CD4-positive, alpha-beta T cell treated with Interleukin-6 at 100 ng/mL for 8 hours (primary cell): Measurements from ENCODE around the gene CRYAB.

ENCODE experiments used
- DNase-seq: peaks from one replicate; pipeline ENCODE4 v3.0.0-alpha.2; 2020; ENCODE audit warnings: mixed read lengths, low spot score

CRYAB gene

GRCh38 chr11:111911563-111912401 is at the start of gene CRYAB:
Gene CRYAB (minus strand): TSS chr11:111911770. CDS start chr11:111911724, 46 bp downstream.
- DNase-seq, result no peak

GRCh38 chr11:111960916-111961315 is 49.3 kb upstream of the CRYAB start:
- no peak for DNase-seq

GRCh38 chr11:111957663-111958444 is 46.3 kb upstream of the CRYAB start:
- no peak for DNase-seq

GRCh38 chr11:111954154-111954553 is 42.6 kb upstream of the CRYAB start:
- no peak for DNase-seq

- no peak for DNase-seq
Measured at GRCh38 chr11:111951565-111951964, 40.0 kb upstream of the CRYAB start.

GRCh38 chr11:111949519-111950426 is 38.2 kb upstream of the CRYAB start:
- DNase-seq, result no peak

- no peak for DNase-seq
Measured at GRCh38 chr11:111947143-111947542, 35.6 kb upstream of the CRYAB start.

- no peak for DNase-seq
Measured at GRCh38 chr11:111946499-111946898, 34.9 kb upstream of the CRYAB start.

GRCh38 chr11:111945198-111945597 is 33.6 kb upstream of the CRYAB start:
- DNase-seq, result no peak

GRCh38 chr11:111944651-111945051 is 33.1 kb upstream of the CRYAB start:
- no peak for DNase-seq

GRCh38 chr11:111944139-111944538 is 32.6 kb upstream of the CRYAB start:
- no peak for DNase-seq

GRCh38 chr11:111942829-111943228 is 31.3 kb upstream of the CRYAB start:
- DNase-seq, result no peak

GRCh38 chr11:111941963-111942362 is 30.4 kb upstream of the CRYAB start:
- no peak for DNase-seq

GRCh38 chr11:111939836-111940604 is 28.4 kb upstream of the CRYAB start:
- DNase-seq, result no peak

- peak; percentile 30 for DNase-seq
Measured at GRCh38 chr11:111938687-111939160, 27.2 kb upstream of the CRYAB start.

GRCh38 chr11:111937844-111938243 is 26.3 kb upstream of the CRYAB start:
- no peak for DNase-seq

- no peak for DNase-seq
Measured at GRCh38 chr11:111937461-111937769, 25.8 kb upstream of the CRYAB start.

- no peak for DNase-seq
Measured at GRCh38 chr11:111936040-111936540, 24.5 kb upstream of the CRYAB start.

- DNase-seq, result no peak
Measured at GRCh38 chr11:111935317-111936039, 23.9 kb upstream of the CRYAB start.

GRCh38 chr11:111934306-111934705 is 22.7 kb upstream of the CRYAB start:
- no peak for DNase-seq
